A549 (cell line): Measurements from ENCODE around the gene VIPR1. TPM values are rescaled to one million over a fixed set of nuclear protein-coding genes. Genes with fewer than 3 reads are reported as not detected.

Source experiments
- ATAC-seq, 2 experiments: fragments of 200-7000 bp in 1 of 2; fragments of >200 bp in 1 of 2; cut with Nextera tagmentation in 1 of 2; cut with Tn5 transposase in 1 of 2; 3 replicates each; pipeline versions ENCODE4 v1.8.0 to v1.9.1; 2018 to 2020; ENCODE audit warnings: mild to moderate bottlenecking in 1 of 2, moderate library complexity in 1 of 2
- CTCF ChIA-PET: fragments of 300-600 bp; sonication (Branson Sonifier 250); formaldehyde crosslinking; extraction: SDS; loops from one replicate; lab custom pipeline; 2021; ENCODE audit warnings: antibody characterized with exemption, inconsistent platforms; lab: Yijun Ruan, JAX
- POLR2A ChIA-PET: fragments of 350-600 bp; formaldehyde crosslinking; extraction: SDS; loops from one replicate; lab custom pipeline; 2021; ENCODE audit warnings: antibody characterized with exemption, inconsistent platforms; lab: Yijun Ruan, JAX
- DNase-seq, 2 experiments: peaks; one replicate each; pipeline versions ENCODE4 v3.0.0 to v3.0.0-alpha.2; 2011 to 2016; ENCODE audit warnings: low read depth in 1 of 2, low spot score in 1 of 2
- FAIRE-seq: peaks from 2 replicates; lab custom pipeline; 2011; peaks lifted over from hg19 to GRCh38; lab: Jason Lieb, UNC
- H3K27ac ChIP-seq, 2 experiments: fragments of >200 bp; sonication (Bioruptor Twin); formaldehyde crosslinking; 3 replicates each; pipeline ENCODE4 v1.5.1; 2016 to 2017
- H3K4me1 ChIP-seq: fragments of >200 bp; sonication (Bioruptor Twin); formaldehyde crosslinking; 3 replicates; pipeline ENCODE4 v1.6.1; 2016
- H3K4me2 ChIP-seq: fragments of >200 bp; sonication (Bioruptor Twin); formaldehyde crosslinking; 3 replicates; pipeline ENCODE4 v1.6.1; 2016
- H3K4me3 ChIP-seq: fragments of >200 bp; sonication (Bioruptor Twin); formaldehyde crosslinking; 3 replicates; pipeline ENCODE4 v1.5.1; 2016
- H3K9me3 ChIP-seq: fragments of >200 bp; sonication (Bioruptor Twin); formaldehyde crosslinking; 3 replicates; pipeline ENCODE4 v1.6.1; 2016
- ATOH8 ChIP-seq: fragments of 250-450 bp; sonication (Bioruptor Pico); IDR thresholded peaks from 2 replicates; pipeline ENCODE4 v1.5.0; 2020; ENCODE audit warnings: low read depth, mild to moderate bottlenecking, moderate library complexity
- BCL3 ChIP-seq: fragments of >200 bp; sonication (Bioruptor Twin); formaldehyde crosslinking; IDR thresholded peaks from 3 replicates; pipeline ENCODE4 v1.6.1; 2016
- CEBPB ChIP-seq, 2 experiments: fragments of >200 bp in 1 of 2; sonication (Bioruptor Twin) in 1 of 2; formaldehyde crosslinking in 1 of 2; IDR thresholded peaks; 2 replicates each; pipeline ENCODE4 v1.6.1; 2012 to 2016
- EHF ChIP-seq: fragments of 250-450 bp; sonication (Bioruptor Pico); IDR thresholded peaks from 2 replicates; pipeline ENCODE4 v1.5.0; 2020; ENCODE audit warnings: mild to moderate bottlenecking
- ELK1 ChIP-seq: fragments of 150-350 bp; IDR thresholded peaks from 2 replicates; pipeline ENCODE4 v1.6.1; 2014; ENCODE audit warnings: low read depth, mild to moderate bottlenecking, low read length
- EP300 ChIP-seq, 2 experiments: fragments of >200 bp; sonication (Bioruptor Twin); formaldehyde crosslinking; IDR thresholded peaks; 2 replicates in 1 of 2; 3 replicates in 1 of 2; pipeline ENCODE4 v1.6.1; 2016 to 2017
- FOSB ChIP-seq: fragments of 250-450 bp; sonication (Bioruptor Pico); IDR thresholded peaks from 2 replicates; pipeline ENCODE4 v1.5.0; 2020; ENCODE audit warnings: mild to moderate bottlenecking, moderate library complexity
- GATA3 ChIP-seq: IDR thresholded peaks from 2 replicates; pipeline ENCODE4 v1.6.1; 2012; ENCODE audit warnings: borderline replicate concordance
- HMGXB4 ChIP-seq: fragments of 250-450 bp; sonication (Bioruptor Pico); IDR thresholded peaks from 2 replicates; pipeline ENCODE4 v1.5.0; 2021; ENCODE audit warnings: mild to moderate bottlenecking, moderate library complexity, borderline replicate concordance
- JUN ChIP-seq, 2 experiments: fragments of >200 bp; sonication (Bioruptor Twin); formaldehyde crosslinking; IDR thresholded peaks; 2 replicates in 1 of 2; 3 replicates in 1 of 2; pipeline ENCODE4 v1.6.1; 2016 to 2017
- KDM1A ChIP-seq: fragments of 200-600 bp; sonication (generic); IDR thresholded peaks from 2 replicates; pipeline ENCODE4 v1.6.1; 2016; ENCODE audit warnings: low read depth, mild to moderate bottlenecking
- MAFK ChIP-seq: fragments of 450-650 bp; IDR thresholded peaks from 2 replicates; pipeline ENCODE4 v1.6.1; 2014; ENCODE audit not compliant: partially characterized antibody
- MAX ChIP-seq: IDR thresholded peaks from 2 replicates; pipeline ENCODE4 v1.6.1; 2012
- MYC ChIP-seq: IDR thresholded peaks from 2 replicates; pipeline ENCODE4 v1.6.1; 2012; ENCODE audit warnings: mild to moderate bottlenecking, inconsistent platforms, low read length, improper control_type of control experiment, borderline replicate concordance
- NPAS2 ChIP-seq: fragments of 250-450 bp; sonication (Bioruptor Pico); IDR thresholded peaks from 2 replicates; pipeline ENCODE4 v1.8.0; 2022; ENCODE audit warnings: mild to moderate bottlenecking, moderate library complexity, borderline replicate concordance
- NR3C1 ChIP-seq: fragments of >200 bp; sonication (Bioruptor Twin); formaldehyde crosslinking; IDR thresholded peaks from 3 replicates; pipeline ENCODE4 v1.6.1; 2017
- RARB ChIP-seq: fragments of 250-450 bp; sonication (Bioruptor Pico); IDR thresholded peaks from 2 replicates; pipeline ENCODE4 v1.8.0; 2021; ENCODE audit warnings: mild to moderate bottlenecking, moderate library complexity
- REST ChIP-seq: fragments of 200-600 bp; sonication (generic); IDR thresholded peaks from 2 replicates; pipeline ENCODE4 v1.6.1; 2016; ENCODE audit warnings: antibody characterized with exemption, mild to moderate bottlenecking, moderate library complexity
- RFX5 ChIP-seq: fragments of 450-650 bp; IDR thresholded peaks from 2 replicates; pipeline ENCODE4 v1.7.1; 2014; ENCODE audit warnings: antibody characterized with exemption, mild to moderate bottlenecking, moderate library complexity
- RNF2 ChIP-seq: fragments of 200-600 bp; sonication (generic); IDR thresholded peaks from 2 replicates; pipeline ENCODE4 v1.6.1; 2016; ENCODE audit warnings: low read depth, mild to moderate bottlenecking, antibody characterized with exemption, moderate library complexity, borderline replicate concordance
- USF2 ChIP-seq: fragments of 450-650 bp; IDR thresholded peaks from 2 replicates; pipeline ENCODE4 v1.6.1; 2014; ENCODE audit warnings: antibody characterized with exemption
- ZNF302 ChIP-seq: fragments of 250-450 bp; sonication (Bioruptor Pico); IDR thresholded peaks from 2 replicates; pipeline ENCODE4 v1.9.0; 2021; ENCODE audit warnings: inconsistent platforms, mild to moderate bottlenecking, moderate library complexity
- ZSCAN20 ChIP-seq: fragments of 250-450 bp; sonication (Bioruptor Pico); IDR thresholded peaks from 2 replicates; pipeline ENCODE4 v1.8.0; 2022; ENCODE audit warnings: mild to moderate bottlenecking, moderate library complexity
- WGBS: methylation state at CpG from one replicate; pipeline ENCODE4 v1.1.6; 2017; ENCODE audit errors: missing lambda C conversion rate; 5-methylcytosine and 5-hydroxymethylcytosine counted together
- polyA plus RNA-seq, 4 experiments: library from polyadenylated mRNA; depleted of rRNA in 3 of 4; stranded (reverse); fragments of >200 nt; fragmentation: RNase III in 1 of 4; extraction: RNeasy Plus Mini Kit Qiagen cat#74134 plus additional on column Dnase treatment in 1 of 4; gene quantifications; 2 replicates in 3 of 4; 3 replicates in 1 of 4; pipeline ENCODE4 v1.2.3, GENCODE V29; 2011 to 2017

The VIPR1 gene
- polyA plus RNA-seq, 2 of the 4 experiments (the other 2 are of a cell fraction): 0.26 to 0.80 TPM

GRCh38 chr3:42544492-42545283 lies 42.2 kb downstream of the VIPR1 start:
- DNase-seq (no peak), ATAC-seq (peak; percentile 59 to 70; a peak in 4 of 6 replicates), FAIRE-seq (no peak)
- CTCF ChIA-PET: interaction anchor here (0.6 to 6.4 kb wide), 5 partner anchors 11 to 998 kb away, joined by 3 to 32 read pairs (median 4); no protein-coding TSS in a partner anchor
- POLR2A ChIA-PET: no interaction called here
- peak overlapping the region; percentile 33; the same call in 1 of the 3 replicates for H3K4me2 ChIP-seq
- no peaks in the 10 kb centered on the region for H3K9me3 ChIP-seq
- peaks cover 13% of the 10 kb centered on the region; the same call in 2 of the 3 replicates for H3K4me1 ChIP-seq
- no peak for TF ChIP-seq USF2
- TF ChIP-seq MYC: no peak
- no peak for TF ChIP-seq JUN (IDR thresholded peaks at IDR 0.05)
- TF ChIP-seq MAX: no peak
- TF ChIP-seq ZNF302 (CRISPR knock-in tag): no peak
- no peak for TF ChIP-seq EHF (CRISPR knock-in tag)
- no peak for TF ChIP-seq RARB (CRISPR knock-in tag)
- TF ChIP-seq ATOH8 (CRISPR knock-in tag): no peak
- no peak for TF ChIP-seq GATA3
- TF ChIP-seq BCL3: no peak
- TF ChIP-seq ZSCAN20 (CRISPR knock-in tag): no peak
- no peak for TF ChIP-seq HMGXB4 (CRISPR knock-in tag)
- TF ChIP-seq RNF2: no peak
- no peak overlapping the region for H3K4me3 ChIP-seq
- peak overlapping the region in 1 of 2 experiments; percentile 61; a peak in 1 of 6 replicates for H3K27ac ChIP-seq
- 21% methylated on average over 10 of the region's 12 CpGs for WGBS

GRCh38 chr3:42545284-42545900 lies 42.9 kb downstream of the VIPR1 start:
- FAIRE-seq (no peak), ATAC-seq (no peak), DNase-seq (no peak)
- ChIA-PET POLR2A (interaction anchor here (0.7 kb wide), 1 partner anchor 43 kb away, joined by 3 read pairs; the partner anchor contains the start of gene VIPR1), CTCF (interaction anchor here (0.6 to 6.4 kb wide), 4 partner anchors 11 to 316 kb away, joined by 4 to 32 read pairs (median 4); no protein-coding TSS in a partner anchor)
- peak overlapping the region in 1 of 2 experiments; percentile 61; a peak in 1 of 6 replicates for H3K27ac ChIP-seq
- peak overlapping the region; percentile 33; the same call in 1 of the 3 replicates for H3K4me2 ChIP-seq
- WGBS: 94% methylated on average over 5 of the region's 5 CpGs
- H3K9me3 ChIP-seq: no peaks in the 10 kb centered on the region
- H3K4me1 ChIP-seq: peaks cover 13% of the 10 kb centered on the region; the same call in 2 of the 3 replicates
- H3K4me3 ChIP-seq: no peak overlapping the region
- no peak for TF ChIP-seq MAFK
- TF ChIP-seq CEBPB (IDR thresholded peaks at IDR 0.05): no peak
- no peak for TF ChIP-seq FOSB
- no peak for TF ChIP-seq NR3C1
- no peak for TF ChIP-seq GATA3
- no peak for TF ChIP-seq NPAS2
- TF ChIP-seq USF2: no peak
- TF ChIP-seq ELK1: no peak
- no peak for TF ChIP-seq EP300 (IDR thresholded peaks at IDR 0.05)
- no peak for TF ChIP-seq KDM1A
- no peak for TF ChIP-seq REST
- no peak for TF ChIP-seq RFX5
